Choroid plexus epithelial cell (primary cell): Measurements from ENCODE around the gene FAM163B.

Experiments
- DNase-seq: peaks from one replicate; pipeline ENCODE4 v3.0.0-alpha.2; 2010; ENCODE audit warnings: low read depth
- H3K4me3 ChIP-seq: 2 replicates; pipeline ENCODE4 v1.5.1; 2011; ENCODE audit warnings: low read depth, mild to moderate bottlenecking, control low read depth, low read length, moderate library complexity
- CTCF ChIP-seq: conservative IDR thresholded peaks from 2 replicates; pipeline ENCODE4 v1.5.1; 2011; ENCODE audit warnings: low read depth, mild to moderate bottlenecking, control low read depth, inconsistent platforms, low read length, moderate library complexity

The FAM163B gene

GRCh38 chr9:133546287-133546680, 62.9 kb downstream of the FAM163B start:
- no peak for DNase-seq
- TF ChIP-seq CTCF: no peak
- no peak overlapping the region for H3K4me3 ChIP-seq

- no peak for TF ChIP-seq CTCF
- H3K4me3 ChIP-seq: no peak overlapping the region
- DNase-seq: no peak
These were observed 63.5 kb downstream of the FAM163B start for GRCh38 chr9:133545494-133546286.

- no peak for TF ChIP-seq CTCF
- H3K4me3 ChIP-seq: no peak overlapping the region
- DNase-seq: no peak
These were observed 65.3 kb downstream of the FAM163B start for GRCh38 chr9:133543772-133544467.

- TF ChIP-seq CTCF: no peak
- DNase-seq: no peak
- H3K4me3 ChIP-seq: no peak overlapping the region
These were observed 67.2 kb downstream of the FAM163B start for GRCh38 chr9:133542002-133542401.

- no peak for TF ChIP-seq CTCF
These were observed 68.5 kb downstream of the FAM163B start for GRCh38 chr9:133540698-133541025.

GRCh38 chr9:133539991-133540697, 69.0 kb downstream of the FAM163B start:
- no peak for TF ChIP-seq CTCF
- H3K4me3 ChIP-seq: no peak overlapping the region

More at GRCh38 chr9:133540698-133541025, 68.5 kb downstream of the FAM163B start:
- no peak for DNase-seq
- H3K4me3 ChIP-seq: no peak overlapping the region

More at GRCh38 chr9:133539991-133540697, 69.0 kb downstream of the FAM163B start:
- no peak for DNase-seq
